ENCODE measurements around the gene OLFML1.

DNA sequence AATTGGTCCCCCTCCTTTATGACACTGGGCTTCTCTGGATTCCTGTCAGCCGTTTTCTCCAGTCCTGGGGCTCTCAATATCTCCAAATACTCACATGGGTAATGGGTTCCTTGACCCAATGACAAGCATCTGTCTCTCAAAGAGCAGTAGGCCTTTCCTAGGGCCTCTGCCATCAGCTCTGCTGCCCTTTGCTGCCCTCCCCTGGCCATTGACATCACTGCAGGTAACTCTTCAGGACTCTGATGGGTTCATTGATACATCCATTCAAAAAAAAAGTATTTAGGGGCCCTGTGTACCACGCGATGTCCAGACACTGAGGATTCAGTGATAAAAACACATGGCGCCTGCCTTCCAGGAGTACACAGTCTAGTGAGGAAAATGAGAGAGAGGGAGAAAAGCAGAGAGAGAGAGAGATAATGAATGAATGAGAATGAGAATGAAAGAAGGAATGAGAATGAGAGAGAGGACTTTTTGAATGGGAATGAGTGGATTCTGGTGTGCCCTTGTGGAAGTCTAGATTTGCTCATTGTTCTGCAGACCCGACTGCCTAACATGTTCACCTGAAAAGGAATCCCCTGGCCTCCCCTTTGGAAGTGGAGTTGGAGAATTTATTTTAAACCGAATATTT lies 42.6 kb upstream of the OLFML1 start:
- TF ChIP-seq, protein P1, sequence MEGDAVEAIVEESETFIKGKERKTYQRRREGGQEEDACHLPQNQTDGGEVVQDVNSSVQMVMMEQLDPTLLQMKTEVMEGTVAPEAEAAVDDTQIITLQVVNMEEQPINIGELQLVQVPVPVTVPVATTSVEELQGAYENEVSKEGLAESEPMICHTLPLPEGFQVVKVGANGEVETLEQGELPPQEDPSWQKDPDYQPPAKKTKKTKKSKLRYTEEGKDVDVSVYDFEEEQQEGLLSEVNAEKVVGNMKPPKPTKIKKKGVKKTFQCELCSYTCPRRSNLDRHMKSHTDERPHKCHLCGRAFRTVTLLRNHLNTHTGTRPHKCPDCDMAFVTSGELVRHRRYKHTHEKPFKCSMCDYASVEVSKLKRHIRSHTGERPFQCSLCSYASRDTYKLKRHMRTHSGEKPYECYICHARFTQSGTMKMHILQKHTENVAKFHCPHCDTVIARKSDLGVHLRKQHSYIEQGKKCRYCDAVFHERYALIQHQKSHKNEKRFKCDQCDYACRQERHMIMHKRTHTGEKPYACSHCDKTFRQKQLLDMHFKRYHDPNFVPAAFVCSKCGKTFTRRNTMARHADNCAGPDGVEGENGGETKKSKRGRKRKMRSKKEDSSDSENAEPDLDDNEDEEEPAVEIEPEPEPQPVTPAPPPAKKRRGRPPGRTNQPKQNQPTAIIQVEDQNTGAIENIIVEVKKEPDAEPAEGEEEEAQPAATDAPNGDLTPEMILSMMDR (IDR thresholded peaks at IDR 0.05), result peak; percentile 47 to 86
- TF ChIP-seq EP300 (IDR thresholded peaks at IDR 0.05), result no peak

Data from suprapubic skin (tissue), 3 donors.